ENCODE measurements around the gene TRPC4AP. TPM values are rescaled to one million over a fixed set of nuclear protein-coding genes. Genes with fewer than 3 reads are reported as not detected.

Gene TRPC4AP
- total RNA-seq: 10 to 100 TPM; 35.2 to 50.4 (median 47.2) TPM

DNA sequence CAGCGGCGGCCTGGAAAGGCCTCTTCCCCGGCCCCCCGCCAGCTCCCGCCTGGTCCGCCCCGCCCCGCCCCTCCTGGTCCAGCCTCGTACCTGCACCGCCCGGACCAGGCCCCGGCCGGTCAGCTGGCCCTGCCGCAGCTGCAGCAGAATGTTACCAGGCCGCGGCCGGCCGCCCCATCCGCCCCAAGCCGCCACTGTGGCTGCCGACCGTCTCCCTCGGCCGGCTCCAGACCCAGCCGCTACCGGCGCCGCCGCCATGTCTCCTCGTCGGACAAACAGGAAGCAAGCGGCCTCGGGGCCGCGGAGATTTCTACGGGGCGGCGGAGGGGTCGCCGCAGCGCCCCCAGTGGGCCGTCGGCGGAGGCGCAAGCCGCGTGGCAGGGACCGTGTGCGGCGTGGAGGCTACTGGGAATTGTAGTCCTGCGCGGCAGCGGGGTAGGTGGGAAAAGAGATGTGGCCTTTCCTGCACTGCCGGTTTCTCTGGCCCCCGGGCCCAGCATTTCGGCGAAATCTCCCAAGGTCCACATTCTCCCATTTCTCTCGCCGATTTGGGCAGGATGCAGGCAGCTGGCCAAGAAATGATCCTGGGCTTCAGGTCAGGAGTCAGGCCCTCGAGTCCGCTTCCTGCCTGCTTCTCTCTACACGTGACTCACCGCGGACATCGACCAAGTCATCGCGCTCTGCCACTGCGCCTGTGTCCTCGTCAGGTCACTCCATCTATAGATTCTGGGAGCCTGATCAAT lies at the start of gene TRPC4AP:
TRPC4AP (minus strand) TSS at position 284 of the 743 bp plus-strand sequence; CDS start at position 258, 26 bp downstream.
- Histone ChIP-seq H3K4me3 (peak within 1 kb of the TSS; percentile 75 to 90 (median 80)), H3K36me3 (peaks cover 0 to 15% (median 0%) of the 10 kb centered on the region in 3 donors), H3K9me3 (no peaks in the 10 kb centered on the region), H3K27ac (peak within 1 kb of the TSS; percentile 92 to 95 (median 93)), H3K4me1 (peaks cover 12 to 66% (median 22%) of the 10 kb centered on the region in 3 donors), H3K27me3 (no peaks in the 10 kb centered on the region)
- intact Hi-C loops (cut with DNase I): loop anchor here (10.0 kb wide), 1 partner anchor 218 kb away; the partner anchor contains the start of genes ACSS2 and GGT7
- TF ChIP-seq POLR2A (IDR thresholded peaks at IDR 0.05) (peak in 2 of 4 donors; percentile 36 to 90), CTCF (IDR thresholded peaks at IDR 0.05) (peak; percentile 92 to 99 (median 99))
- DNase-seq: peak; percentile 73
- 3 to 6% methylated on average over 9 to 16 of the region's 69 CpGs for WGBS, 2 donors

DNA sequence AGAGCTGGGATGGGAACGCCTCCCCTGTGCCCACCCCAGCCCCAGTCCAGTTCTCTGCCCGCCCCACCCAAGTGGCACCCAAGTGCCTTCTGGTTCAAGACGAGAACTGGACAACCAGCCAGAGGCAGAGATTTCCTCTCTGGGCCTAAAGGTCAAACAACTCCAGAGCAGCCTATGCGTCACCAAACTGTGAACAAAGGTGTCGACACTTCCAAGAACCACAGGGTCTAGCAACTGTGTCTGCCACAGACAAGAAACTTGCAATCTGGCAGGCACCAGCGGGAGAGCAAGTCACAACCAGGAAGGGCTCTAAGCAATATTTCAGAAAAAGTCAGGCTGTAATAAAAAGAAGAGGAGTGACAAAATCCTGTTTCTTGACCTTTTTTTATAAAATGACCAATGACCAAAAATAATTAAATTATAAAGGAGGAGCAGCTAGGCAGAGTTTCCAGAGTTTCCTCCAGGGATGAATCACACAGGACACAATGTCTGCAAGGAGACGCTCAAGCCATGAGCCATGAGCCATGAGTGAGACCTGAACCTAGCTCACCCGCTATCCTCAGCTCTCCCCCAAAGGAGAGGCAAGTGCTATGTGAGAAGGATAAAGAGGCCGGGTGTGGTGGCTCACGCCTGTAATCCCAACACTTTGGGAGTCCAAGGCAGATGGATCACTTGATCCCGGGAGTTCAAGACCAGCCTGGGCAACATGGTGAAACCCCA lies 43.4 kb upstream of the TRPC4AP start:
- TF ChIP-seq POLR2A (IDR thresholded peaks at IDR 0.05) (no peak), CTCF (IDR thresholded peaks at IDR 0.05) (no peak)
- H3K27ac ChIP-seq: peak overlapping the region in 3 of 4 donors; percentile 23 to 72 (median 65)
- WGBS, 2 donors: 77 to 82% methylated on average over 9 to 10 of the region's 11 CpGs
- peaks cover 0 to 26% (median 0%) of the 10 kb centered on the region in 3 donors for H3K4me1 ChIP-seq
- no peak overlapping the region for H3K4me3 ChIP-seq
- intact Hi-C loops (cut with DNase I): no loop called here
- H3K27me3 ChIP-seq: no peaks in the 10 kb centered on the region
- H3K9me3 ChIP-seq: no peaks in the 10 kb centered on the region
- H3K36me3 ChIP-seq: peaks cover 9 to 100% (median 29%) of the 10 kb centered on the region in 3 donors
- DNase-seq: no peak

- no peaks in the 10 kb centered on the region for H3K27me3 ChIP-seq
- peak overlapping the region in 3 of 4 donors; percentile 30 to 72 (median 65) for H3K27ac ChIP-seq
- H3K4me3 ChIP-seq: no peak overlapping the region
- H3K36me3 ChIP-seq: peaks cover 15 to 100% (median 27%) of the 10 kb centered on the region in 3 donors
- 84 to 92% methylated on average over 3 to 5 of the region's 6 CpGs for WGBS, 2 donors
- no peak for TF ChIP-seq CTCF (IDR thresholded peaks at IDR 0.05)
- DNase-seq: no peak
- H3K9me3 ChIP-seq: no peaks in the 10 kb centered on the region
- intact Hi-C loops (cut with DNase I): no loop called here
- peaks cover 0 to 28% (median 0%) of the 10 kb centered on the region in 3 donors for H3K4me1 ChIP-seq
Observed at GRCh38 chr20:35134880-35135279, 42.3 kb upstream of the TRPC4AP start.

GRCh38 chr20:35134472-35134871 lies 41.9 kb upstream of the TRPC4AP start:
- no peak for DNase-seq
- Histone ChIP-seq H3K27me3 (no peaks in the 10 kb centered on the region), H3K36me3 (peaks cover 15 to 100% (median 25%) of the 10 kb centered on the region in 3 donors), H3K27ac (peak overlapping the region in 3 of 4 donors; percentile 30 to 72 (median 65)), H3K4me1 (peaks cover 0 to 31% (median 0%) of the 10 kb centered on the region in 3 donors), H3K4me3 (no peak overlapping the region), H3K9me3 (no peaks in the 10 kb centered on the region)
- intact Hi-C loops (cut with DNase I): no loop called here
- no peak for TF ChIP-seq CTCF (IDR thresholded peaks at IDR 0.05)
- no peak for TF ChIP-seq POLR2A (IDR thresholded peaks at IDR 0.05)
- whole genome bisulfite sequencing, 2 donors: 86 to 90% methylated on average over 6 to 7 of the region's 9 CpGs

DNA sequence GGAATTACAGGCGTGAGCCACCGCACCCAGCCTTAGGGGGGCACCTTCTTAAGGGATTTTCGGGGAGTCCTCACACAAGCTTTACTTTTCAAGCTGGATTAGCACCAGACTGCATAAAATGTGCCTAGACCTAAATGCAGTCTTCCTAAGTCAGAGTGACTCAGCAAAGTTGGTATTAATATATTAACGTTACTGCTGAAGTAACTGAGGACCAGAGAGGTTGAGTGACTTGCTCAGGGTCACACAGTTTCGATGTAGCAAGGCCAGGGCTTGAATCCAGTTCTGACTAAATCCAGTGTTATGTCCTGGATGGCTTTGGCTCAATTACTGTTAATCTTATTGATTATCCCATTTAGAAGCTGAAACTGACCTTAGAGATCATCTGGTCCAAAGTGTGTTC lies 41.1 kb upstream of the TRPC4AP start:
- peaks cover 0 to 31% (median 0%) of the 10 kb centered on the region in 3 donors for H3K4me1 ChIP-seq
- no peaks in the 10 kb centered on the region for H3K27me3 ChIP-seq
- no peak overlapping the region for H3K4me3 ChIP-seq
- peaks cover 15 to 100% (median 25%) of the 10 kb centered on the region in 3 donors for H3K36me3 ChIP-seq
- intact Hi-C loops (cut with DNase I): no loop called here
- WGBS, 2 donors: 76 to 81% methylated on average over 4 to 5 of the region's 5 CpGs
- H3K9me3 ChIP-seq: no peaks in the 10 kb centered on the region
- TF ChIP-seq CTCF (IDR thresholded peaks at IDR 0.05): no peak
- no peak for TF ChIP-seq POLR2A (IDR thresholded peaks at IDR 0.05)
- DNase-seq: no peak
- H3K27ac ChIP-seq: peak overlapping the region in 2 of 4 donors; percentile 65 to 72

Data from esophagus squamous epithelium (tissue), 5 donors.